RCC 7860 (cell line): ENCODE data around the gene CARMIL1.

Source experiments
- DNase-seq: peaks from one replicate; pipeline ENCODE4 v3.0.0-alpha.2; 2015; ENCODE audit warnings: low spot score
- FAIRE-seq: peaks from 2 replicates; lab custom pipeline; 2012; peaks lifted over from hg19 to GRCh38; lab: Jason Lieb, UNC

CARMIL1 gene

DNA sequence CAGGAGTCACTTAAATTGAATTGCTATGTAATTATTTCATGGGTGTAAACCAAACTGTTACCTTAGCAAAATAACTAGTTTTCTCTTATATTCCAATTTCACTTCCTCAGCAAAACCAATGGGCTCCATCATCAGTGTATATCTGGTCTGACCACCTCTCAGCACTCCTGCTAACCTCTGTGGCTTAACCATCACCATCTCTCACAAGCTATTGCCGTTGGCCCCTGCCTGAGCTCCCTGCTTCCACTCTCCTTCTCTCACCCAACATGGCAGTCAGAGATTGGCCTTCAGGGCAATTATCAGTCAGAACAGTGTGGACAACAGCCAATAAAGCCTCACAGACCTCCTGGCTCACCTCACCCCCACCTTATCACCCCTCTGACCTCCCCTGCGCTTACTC is 124.0 kb downstream of the CARMIL1 start:
- FAIRE-seq, result no peak
- DNase-seq, result no peak

DNA sequence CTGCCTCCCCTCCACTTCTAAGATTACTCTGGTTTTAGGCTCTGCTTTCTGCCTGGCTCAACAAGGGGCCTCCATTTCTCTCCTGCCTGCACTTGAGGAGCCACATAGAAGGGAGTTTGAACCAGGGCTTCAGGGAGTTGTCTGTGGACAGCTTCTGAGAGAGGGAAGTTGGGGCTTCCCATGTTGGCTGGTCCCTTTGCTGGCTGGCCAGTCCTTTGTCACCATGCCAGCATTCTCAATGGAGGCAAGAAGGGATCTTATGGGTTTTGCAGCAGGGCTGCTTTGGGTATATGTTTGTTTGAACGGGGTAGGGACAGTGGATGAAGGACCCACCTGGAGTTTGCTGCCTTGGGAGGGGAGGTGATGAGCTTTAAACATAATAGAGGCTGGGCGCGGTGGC is 124.9 kb downstream of the CARMIL1 start:
- FAIRE-seq, result no peak
- DNase-seq, result no peak

DNA sequence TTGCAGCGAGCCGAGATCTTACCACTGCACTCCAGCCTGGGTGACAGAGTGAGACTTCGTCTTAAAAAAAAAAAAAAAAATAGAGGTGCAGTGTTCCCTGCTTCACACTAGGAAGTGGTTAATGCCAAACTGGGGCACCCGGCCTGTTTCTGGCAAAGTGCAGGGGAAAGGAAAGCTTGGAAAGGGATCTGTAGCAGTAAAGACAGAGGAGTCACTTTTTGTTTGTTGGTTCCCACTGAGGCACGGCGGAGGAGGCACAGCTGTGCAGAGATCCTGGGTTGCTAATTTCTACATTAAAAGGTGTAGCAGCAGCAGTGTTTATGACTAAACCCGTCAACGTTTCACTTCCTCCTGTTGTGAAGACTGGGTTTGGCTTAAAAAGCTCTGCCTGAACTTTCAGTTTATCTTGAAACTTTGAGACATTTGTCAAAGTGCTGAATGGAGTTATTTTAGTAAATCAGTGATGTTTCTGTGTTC is 125.6 kb downstream of the CARMIL1 start:
- FAIRE-seq (no peak), DNase-seq (no peak)

DNA sequence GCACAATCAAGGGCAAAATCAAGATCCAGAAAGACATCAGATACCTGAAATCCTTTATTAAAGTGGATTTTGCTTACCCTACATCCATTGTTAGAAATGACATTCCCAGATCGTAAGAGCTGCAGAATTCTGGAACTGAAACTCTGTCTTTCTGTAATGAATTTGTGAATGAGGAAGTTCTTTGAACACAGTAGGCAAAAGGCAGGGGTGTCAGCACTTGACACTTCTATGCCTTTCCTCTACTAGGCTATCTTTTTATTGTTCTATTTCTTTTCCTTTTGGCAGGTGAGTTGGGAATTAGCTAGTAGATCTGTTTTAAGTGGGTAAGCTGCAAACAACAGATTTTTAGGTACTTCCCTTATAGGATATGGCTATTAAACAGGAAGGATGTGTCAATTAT is 126.3 kb downstream of the CARMIL1 start:
- no peak for FAIRE-seq
- DNase-seq, result no peak

DNA sequence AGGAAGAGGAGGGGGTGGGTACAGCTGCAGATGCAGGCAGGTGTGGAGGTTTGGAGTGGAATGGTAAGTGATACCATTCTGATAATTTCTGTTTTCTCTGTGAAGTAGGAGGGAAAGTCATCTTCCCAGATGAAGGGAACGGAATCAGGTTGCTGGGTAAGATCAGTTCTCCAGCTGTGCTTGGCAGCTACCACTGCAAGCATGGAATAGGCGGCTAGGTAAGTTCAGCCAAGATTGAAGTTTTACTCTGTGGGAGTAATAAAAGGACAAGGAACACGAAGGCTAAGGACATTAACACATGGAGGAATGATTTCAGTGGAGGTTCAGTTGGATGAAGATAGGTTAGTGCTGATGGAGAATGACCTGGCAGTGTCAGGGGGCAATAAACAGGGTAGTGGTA is 128.3 kb downstream of the CARMIL1 start:
- DNase-seq (no peak), FAIRE-seq (no peak)

DNA sequence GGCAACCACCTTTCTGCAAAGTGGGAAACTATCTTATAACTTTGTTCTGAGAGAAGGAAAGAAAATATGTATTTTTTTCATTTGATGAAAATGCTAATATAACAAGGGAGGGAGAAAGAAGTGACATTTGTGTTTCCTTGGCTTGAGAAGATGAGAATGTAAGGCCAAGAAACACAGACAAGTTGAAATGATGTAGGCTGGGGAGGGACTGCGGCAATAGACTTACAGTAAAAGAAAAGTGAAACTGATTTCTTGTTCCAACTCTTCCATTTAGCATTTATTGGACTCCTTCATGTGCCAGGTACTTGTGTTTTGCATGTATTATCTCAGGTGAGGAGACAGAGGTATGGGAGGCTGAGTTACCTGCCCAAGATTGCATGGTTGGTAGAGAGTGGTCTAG is 130.9 kb downstream of the CARMIL1 start:
- DNase-seq, result no peak
- FAIRE-seq, result no peak

DNA sequence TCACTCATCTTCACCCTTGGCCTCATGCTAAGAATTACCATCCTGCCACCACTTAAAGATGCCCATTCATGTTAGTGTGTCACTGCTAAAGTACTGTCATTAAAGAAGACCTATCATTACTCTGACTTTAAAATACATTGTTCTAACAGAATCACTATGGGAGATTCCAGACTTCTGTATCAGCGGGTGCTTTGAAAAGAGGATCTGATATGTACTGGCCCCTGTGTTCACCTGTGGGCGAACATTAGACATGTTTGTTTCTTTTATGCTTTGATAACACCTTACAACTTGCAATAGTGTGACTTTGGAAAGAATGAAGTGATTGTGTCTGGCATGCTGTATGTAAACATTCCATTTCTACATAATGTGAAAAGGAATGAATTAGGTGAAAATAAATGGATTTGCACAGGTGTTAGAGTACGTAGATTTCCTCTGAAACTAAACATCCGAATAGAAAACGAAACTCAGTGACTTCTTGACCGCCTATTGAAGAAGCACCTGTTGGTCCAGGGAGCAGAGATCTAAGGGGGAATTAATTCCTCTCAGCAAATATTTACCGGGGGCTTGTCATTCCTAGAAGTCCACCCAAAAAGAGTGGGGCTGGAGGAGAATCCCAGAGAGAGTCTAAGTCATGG is 132.3 kb downstream of the CARMIL1 start:
- DNase-seq (no peak), FAIRE-seq (no peak)

DNA sequence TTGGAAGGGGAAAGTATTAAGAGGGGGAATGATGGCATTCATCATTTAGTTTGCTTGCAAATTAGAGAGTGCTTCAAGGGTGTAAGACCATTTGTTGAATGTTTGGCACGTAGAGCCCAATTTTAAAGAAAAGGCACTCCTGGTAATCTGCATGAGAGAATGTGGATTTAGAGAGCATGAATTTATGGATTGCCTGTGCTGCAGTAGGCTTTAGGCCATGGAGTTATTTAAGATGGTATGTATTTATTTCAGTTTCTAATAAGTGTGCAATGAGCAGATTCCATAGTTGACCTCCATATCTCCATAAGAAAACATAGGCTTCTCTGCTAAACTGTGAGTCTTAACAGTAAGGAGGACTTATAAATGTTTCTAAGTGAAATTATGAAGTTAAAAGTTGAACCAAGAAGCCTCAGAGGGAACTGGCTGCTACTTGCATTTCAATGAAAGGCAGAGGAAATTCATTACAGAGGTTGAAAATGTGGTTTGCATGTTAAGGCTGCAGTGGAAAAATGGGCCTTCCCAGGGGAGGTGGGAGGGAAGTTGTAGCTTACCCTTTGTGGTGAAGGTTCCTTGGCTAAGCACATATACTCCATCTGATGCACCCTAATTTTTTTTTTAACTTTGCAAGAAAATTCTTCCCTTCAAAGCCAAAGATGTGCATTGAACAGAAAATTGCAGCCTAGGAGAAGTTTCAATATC is 134.2 kb downstream of the CARMIL1 start:
- DNase-seq (no peak), FAIRE-seq (no peak)

DNA sequence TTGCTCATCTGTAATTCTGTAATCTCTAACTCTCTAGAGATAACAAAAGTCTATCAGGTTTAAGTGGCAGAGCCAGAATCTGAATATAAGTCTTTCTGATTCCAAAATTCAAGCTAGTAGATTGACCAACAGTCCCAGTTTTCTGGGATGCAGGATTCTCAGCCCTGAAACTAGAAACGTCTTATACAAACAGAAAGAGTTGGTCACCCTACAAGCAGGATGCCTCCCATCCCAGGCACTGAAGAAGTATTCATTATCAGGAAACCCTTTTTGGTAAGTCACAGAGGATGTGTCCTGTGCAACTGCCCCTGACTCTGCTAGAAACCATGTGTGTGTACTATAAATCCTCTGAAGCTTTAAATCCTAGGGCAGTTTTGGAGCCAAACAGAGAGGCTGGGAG is 135.0 kb downstream of the CARMIL1 start:
- FAIRE-seq (no peak), DNase-seq (no peak)

DNA sequence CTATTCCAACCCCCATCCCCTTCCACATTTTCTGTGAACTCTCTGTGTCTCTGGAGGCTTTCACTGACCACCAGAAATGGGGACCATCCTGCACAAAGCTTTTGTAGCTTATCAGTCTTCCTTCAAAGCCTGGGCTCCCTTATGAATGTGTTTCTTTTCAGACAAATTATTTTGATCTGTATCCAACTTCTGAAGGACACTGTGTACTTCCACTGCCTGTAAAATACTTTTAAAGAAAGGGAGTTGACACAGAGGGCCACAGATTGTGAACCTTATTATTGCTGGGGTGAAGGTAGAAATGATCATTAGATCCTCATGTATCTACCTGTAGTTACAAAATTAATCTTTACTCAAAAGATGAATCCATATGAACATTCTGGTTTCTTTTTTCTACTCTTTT is 135.6 kb downstream of the CARMIL1 start:
- no peak for DNase-seq
- FAIRE-seq, result no peak

DNA sequence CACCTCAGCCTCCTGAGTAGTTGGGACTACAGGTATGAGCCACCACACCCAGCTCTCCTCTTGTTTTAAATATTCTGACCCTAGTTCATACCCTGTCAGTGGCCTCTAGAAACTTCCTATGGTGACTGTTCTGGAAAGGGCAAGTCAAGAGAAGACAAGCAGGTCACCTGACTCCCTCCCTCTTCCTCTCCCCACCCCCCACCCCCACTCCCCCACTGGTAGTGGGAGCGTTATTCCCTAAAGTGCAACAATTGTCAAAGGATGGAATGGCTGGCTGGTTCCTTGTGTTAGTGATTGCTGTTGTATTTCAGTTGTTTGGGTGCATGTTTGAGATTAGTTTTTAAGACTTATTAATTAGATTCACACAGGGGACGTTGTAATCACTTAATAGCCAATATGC is 136.1 kb downstream of the CARMIL1 start:
- no peak for DNase-seq
- no peak for FAIRE-seq

DNA sequence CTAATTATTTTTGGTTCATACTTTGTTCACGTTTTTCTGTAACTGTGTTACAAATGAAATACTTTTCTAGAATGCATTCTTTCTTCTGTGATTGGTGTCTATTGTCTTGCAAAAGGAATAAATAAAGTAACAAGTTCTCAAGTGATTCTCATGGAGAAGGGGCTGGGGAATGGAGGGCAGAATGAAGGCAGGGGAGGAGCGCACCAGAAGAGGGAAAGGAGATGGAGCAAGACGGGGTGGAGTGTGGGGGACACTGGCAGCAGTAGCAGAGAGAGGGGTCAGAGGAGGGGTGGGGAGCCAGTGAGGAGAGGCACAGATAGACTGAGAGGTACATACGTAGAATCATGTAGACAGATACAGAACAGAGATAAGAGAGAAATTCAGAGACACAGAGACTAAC is 136.5 kb downstream of the CARMIL1 start:
- FAIRE-seq (no peak), DNase-seq (no peak)

DNA sequence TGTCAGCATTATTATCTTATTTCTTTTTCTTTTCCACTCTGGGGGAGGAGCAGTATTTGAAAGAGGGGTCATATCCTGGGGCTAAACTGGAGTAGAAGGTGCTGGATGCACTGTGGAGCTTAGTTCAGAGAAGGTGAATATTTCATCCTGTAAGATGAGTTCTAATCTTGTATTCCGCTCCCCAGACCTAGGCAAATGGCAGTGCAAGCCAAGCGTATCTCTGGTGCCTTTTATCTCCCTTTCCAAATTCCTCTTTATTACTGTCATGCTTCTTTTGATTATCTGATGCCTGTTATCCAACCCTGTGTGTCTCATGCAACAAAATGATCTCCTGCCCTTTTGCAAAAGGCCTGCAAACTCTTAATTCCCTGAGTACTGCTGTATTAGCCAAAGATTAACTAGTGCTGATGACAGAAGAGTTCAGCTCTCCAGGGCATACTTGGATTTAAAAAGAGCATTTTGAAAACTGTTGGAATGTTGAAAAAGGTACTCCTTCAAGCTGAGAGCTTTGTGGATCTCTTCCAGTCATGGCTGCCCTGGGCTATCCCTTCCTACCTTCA is 138.0 kb downstream of the CARMIL1 start:
- peak; percentile 44 for DNase-seq
- peak; percentile 71 for FAIRE-seq

DNA sequence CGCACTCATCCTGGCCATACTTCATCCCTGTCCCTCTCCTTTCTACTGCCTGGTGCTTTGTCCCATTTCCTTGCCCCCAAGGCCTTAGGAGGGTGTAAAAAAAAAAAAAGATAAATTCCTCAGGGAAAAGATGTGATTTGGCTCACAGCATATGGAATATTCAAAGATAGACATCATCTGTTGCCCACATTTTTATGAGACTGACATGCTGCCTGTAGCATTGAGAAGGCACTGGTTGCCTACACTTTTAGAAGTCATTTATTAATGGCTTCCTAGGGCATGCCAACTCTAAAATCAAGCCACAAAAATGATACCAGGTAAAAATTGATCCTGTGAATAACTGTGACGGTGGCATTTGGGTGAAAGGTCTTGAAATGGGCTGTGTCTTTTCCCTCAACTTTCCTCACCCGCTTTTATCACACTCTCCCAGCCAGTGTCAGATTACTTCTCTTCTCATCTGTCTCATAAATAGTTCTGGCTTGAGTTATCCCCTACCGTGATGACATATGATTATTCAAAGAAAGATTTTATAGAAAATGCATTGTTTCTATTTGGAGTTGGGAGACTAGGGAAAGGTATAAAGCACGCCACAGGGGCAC is 139.4 kb downstream of the CARMIL1 start:
- FAIRE-seq (no peak), DNase-seq (no peak)

DNA sequence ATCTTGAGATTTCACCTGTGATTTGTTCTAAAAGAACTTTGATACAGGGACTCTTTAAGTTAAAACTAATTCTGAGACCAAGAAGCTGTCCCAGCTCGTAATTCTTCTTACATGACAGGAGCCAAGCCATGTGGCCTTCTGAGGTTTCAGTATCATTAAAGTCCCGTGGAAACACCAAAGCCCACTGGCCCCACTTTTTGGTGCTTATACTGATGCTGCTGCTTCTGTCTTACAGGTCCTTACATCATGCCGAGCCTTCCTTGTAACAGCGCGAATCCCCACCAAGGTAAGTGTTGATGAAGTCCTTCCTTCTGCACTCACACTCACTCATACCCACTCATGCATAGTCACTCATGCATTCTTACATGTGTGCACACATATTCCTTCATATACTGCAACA is 140.7 kb downstream of the CARMIL1 start:
- DNase-seq (no peak), FAIRE-seq (no peak)

DNA sequence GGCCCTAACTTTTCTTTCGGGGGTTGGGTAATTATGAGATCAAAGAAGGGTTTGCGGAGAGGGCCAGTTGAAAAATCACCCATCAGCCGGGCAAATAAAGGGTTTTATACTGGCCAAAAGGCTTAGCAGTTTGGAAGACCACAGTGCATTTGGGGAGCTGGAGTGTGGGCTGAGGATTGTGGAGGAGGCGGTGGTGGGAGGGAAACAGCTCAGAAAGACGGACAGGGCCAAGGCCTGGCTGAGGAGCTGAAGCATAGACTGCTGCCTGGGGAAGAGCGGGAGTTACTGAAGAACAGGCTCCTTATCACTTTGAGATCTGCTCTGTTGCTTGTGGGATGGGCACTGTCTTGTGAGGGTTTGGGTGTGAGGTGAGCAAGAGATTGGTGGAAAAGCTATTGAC is 144.2 kb downstream of the CARMIL1 start:
- DNase-seq (no peak), FAIRE-seq (no peak)

DNA sequence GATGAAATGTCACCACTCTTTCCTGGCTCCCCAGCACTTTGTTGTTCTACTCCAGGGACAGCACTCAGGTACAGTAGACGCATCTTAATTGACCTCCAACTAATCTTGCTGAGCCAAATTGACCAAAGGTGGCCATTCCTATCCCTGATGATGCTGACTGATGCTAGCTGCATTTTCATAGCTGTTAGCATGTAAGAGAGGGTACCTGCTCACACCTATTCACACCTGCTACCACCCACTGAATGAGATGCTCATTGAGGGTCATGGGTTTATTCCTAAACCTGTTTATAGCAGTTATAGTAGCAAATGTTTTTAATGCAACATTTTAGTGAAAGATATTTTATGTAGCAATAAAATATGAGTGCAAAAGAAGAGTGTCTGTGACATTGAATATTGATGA is 145.1 kb downstream of the CARMIL1 start:
- FAIRE-seq (no peak), DNase-seq (no peak)

DNA sequence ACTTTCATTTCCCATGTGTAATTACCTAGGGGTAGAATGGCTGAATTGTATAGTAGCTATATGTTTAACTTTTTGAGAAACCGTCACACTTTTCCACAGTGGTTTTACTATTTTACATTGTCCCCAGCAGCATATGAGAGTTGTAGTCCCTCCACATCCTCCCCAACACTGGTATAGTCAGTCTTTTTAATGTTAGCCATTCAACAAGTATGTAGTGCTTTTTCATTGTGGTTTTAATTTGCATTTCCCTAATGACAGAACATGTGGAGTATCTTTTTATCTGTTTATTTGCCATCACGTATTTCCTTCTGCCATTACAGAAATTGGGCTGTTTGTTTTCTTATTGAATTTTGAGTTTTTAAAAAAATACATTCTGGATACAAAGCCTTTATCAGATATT is 148.4 kb downstream of the CARMIL1 start:
- DNase-seq (no peak), FAIRE-seq (no peak)

DNA sequence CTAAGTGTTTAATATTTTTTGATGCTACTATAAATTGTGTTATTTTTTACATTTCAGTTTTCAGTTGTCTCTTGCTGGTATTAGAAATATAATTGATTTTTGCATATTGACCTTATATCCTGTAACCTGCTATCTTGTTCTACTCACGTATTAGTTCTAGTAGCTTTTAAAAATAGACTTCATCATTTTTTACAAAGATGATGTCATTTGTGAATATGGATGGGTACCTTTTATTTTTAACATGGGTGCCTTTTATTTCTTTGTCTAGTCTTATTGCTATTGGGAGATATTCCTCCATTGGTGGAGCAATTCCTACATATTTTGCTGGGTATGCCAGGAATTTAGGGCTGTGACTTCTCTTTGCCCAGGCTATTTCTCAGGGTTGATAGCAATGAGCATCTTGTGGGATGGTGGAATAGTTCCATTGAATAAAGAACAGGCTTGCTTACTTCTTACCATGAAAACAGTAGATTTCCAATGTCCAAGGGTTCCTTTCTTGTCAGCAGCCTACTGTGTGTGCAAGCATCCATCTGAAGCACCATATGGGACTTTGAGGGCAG is 149.7 kb downstream of the CARMIL1 start:
- FAIRE-seq (no peak), DNase-seq (no peak)

DNA sequence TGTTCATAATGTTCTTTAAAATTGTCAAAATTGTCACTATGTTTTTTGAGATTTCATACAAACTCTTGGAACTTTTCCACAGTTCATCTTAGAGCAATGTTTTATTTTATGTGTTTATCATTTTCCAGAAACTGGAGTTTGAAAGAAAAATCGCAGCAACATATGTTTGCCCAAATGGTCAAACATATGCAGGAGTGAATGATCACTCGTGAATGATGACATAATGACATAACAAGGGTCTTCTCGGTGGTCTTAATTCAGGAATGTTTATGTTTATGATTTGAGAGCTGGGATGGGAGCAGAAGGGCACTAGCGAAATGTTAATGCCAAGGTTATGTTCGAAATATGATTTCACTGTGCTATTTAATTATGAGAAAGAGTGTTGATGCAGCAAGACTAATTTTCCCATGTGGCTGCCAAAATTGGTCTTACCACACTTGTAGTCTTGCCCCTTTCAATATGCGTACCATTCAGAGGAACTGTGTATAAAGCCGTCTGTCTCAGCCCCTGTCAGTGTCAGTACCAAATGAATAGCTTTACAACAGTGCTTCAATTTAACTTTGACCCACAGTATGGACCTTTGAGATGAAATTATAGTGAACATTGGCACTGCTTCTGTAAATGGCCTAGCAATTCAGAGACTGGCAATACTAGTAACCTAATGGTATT is 152.3 kb downstream of the CARMIL1 start:
- DNase-seq, result no peak
- FAIRE-seq, result no peak

DNA sequence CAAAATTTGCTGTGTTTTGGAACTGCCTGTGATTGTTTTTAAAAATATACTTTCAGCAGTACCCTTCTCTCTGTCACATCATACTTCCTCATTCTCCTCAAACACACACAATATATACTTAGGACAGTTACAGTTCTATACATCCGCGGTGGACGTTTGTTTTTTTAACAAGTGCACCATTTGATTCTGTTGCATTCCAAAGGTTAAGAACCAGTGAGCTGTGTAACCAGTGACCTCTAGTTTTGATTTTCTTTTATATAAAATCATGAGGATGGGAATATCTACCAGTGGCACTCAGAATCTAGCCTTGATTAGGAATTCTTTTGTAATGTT is 152.8 kb downstream of the CARMIL1 start:
- peak; percentile 33 for FAIRE-seq
- no peak for DNase-seq
